ENCODE data around the gene TMEM147. TPM values are rescaled to one million over a fixed set of nuclear protein-coding genes. Genes with fewer than 3 reads are reported as not detected.

The TMEM147 gene
- total RNA-seq, 1 experiment from 2014 or later: 157 TPM

- Histone ChIP-seq H3K36me3 (ENCODE audit: control insufficient read depth, insufficient read depth, low read length) (no peaks in the 10 kb centered on the region), H3K4me1 (ENCODE audit: control insufficient read depth, insufficient read depth, low read length) (peaks cover 6% of the 10 kb centered on the region; the same call in 1 of the 2 replicates), H3K27ac (ENCODE audit: low read length) (no peak within 1 kb of the TSS), H3K4me3 (ENCODE audit: low read depth in 2 of 2, low read length in 2 of 2) (no peak within 1 kb of the TSS), H3K9me3 (ENCODE audit: control insufficient read depth, insufficient read depth, low read depth, low read length) (no peaks in the 10 kb centered on the region), H3K27me3 (ENCODE audit: control insufficient read depth, insufficient read depth, low read length) (peaks cover 8% of the 10 kb centered on the region; the same call in 1 of the 2 replicates)
- no TSS peak for BruUV-seq (replicated peaks)
- TF ChIP-seq POLR2AphosphoS5 (IDR thresholded peaks at IDR 0.05; ENCODE audit: low read depth, low read length) (no peak), CTCF (IDR thresholded peaks at IDR 0.05) (no peak), TCF7L2 (IDR thresholded peaks at IDR 0.05; ENCODE audit: low read depth, low read length) (no peak), REST (IDR thresholded peaks at IDR 0.05; ENCODE audit: insufficient read depth in 1 of 2, low read depth in 2 of 2, low read length in 1 of 2) (no peak), SIN3A (IDR thresholded peaks at IDR 0.05; ENCODE audit: borderline replicate concordance, insufficient read depth, low read depth, low read length) (no peak)
- CTCF ChIA-PET: interaction anchor here (0.6 kb wide), 1 partner anchor 34 kb away, joined by 8 read pairs; no protein-coding TSS in a partner anchor
- ATAC-seq (no peak), DNase-seq (ENCODE audit: low read depth, low spot score) (no peak)
- in situ Hi-C loops (cut with HindIII; ENCODE audit: low pct_unique_long_range_greater_than_20kb, low sequenced_read_pairs): no loop called here
- POLR2A ChIA-PET: interaction anchor here (0.6 kb wide), 1 partner anchor 44 kb away, joined by 3 read pairs; no protein-coding TSS in a partner anchor
- intact Hi-C loops (cut with micrococcal nuclease; ENCODE audit: unreplicated experiment): no loop called here
Measured at GRCh38 chr19:35563207-35563829, 17.9 kb downstream of the TMEM147 start, which contains the start of gene ATP4A. ATP4A (minus strand) TSS chr19:35563658; CDS start chr19:35563629, 29 bp downstream.

- Histone ChIP-seq H3K4me1 (ENCODE audit: control insufficient read depth, insufficient read depth, low read length) (no peaks in the 10 kb centered on the region), H3K9me3 (ENCODE audit: control insufficient read depth, insufficient read depth, low read depth, low read length) (no peaks in the 10 kb centered on the region), H3K27me3 (ENCODE audit: control insufficient read depth, insufficient read depth, low read length) (peaks cover 5% of the 10 kb centered on the region; the same call in 1 of the 2 replicates), H3K27ac (ENCODE audit: low read length) (no peak overlapping the region), H3K36me3 (ENCODE audit: control insufficient read depth, insufficient read depth, low read length) (no peaks in the 10 kb centered on the region), H3K4me3 (ENCODE audit: low read depth in 2 of 2, low read length in 2 of 2) (no peak overlapping the region)
- DNase-seq (ENCODE audit: low read depth, low spot score) (no peak), ATAC-seq (no peak)
- intact Hi-C loops (cut with micrococcal nuclease; ENCODE audit: unreplicated experiment): no loop called here
- in situ Hi-C loops (cut with HindIII; ENCODE audit: low pct_unique_long_range_greater_than_20kb, low sequenced_read_pairs): no loop called here
- BruUV-seq (replicated peaks): no TSS peak
- ChIA-PET POLR2A (no interaction called here), CTCF (no interaction called here)
- TF ChIP-seq CTCF (IDR thresholded peaks at IDR 0.05): no peak
- TF ChIP-seq SIN3A (IDR thresholded peaks at IDR 0.05; ENCODE audit: borderline replicate concordance, insufficient read depth, low read depth, low read length): no peak
- TF ChIP-seq TCF7L2 (IDR thresholded peaks at IDR 0.05; ENCODE audit: low read depth, low read length): no peak
- TF ChIP-seq REST (IDR thresholded peaks at IDR 0.05; ENCODE audit: insufficient read depth in 1 of 2, low read depth in 2 of 2, low read length in 1 of 2): no peak
Measured at GRCh38 chr19:35565016-35565856, 19.8 kb downstream of the TMEM147 start.

Data from Panc1 (cell line).